ENCODE measurements around the gene TTLL9. TPM values are rescaled to one million over a fixed set of nuclear protein-coding genes. Genes with fewer than 3 reads are reported as not detected.

TTLL9 gene
- total RNA-seq, 1 donor from 2014 or later = 3.4 TPM

DNA sequence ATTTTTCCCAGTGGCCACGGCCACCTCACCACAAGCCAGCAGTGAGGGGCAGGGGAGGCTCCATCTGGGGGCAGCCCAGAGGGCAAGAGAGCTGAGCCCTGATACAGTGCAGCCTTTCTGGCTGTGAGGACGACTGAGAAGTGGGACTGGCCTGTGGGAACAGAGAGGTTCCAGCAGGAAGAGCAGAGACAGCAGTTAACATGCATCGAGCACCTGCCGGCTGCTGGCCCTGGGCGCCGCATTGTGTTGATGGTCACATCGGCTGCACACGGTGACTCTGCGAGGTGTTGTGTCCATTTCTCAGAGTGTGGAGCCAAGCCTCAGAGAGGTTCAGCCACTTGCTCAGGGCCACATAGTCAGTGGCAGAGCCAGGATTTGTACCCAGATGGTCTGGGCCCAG is 34.9 kb upstream of the TTLL9 start:
- Mint-ChIP-seq H3K4me1 (ENCODE audit: unreplicated experiment) (peaks cover 22% of the 10 kb centered on the region), H3K36me3 (no peaks in the 10 kb centered on the region), H3K27ac (no peak overlapping the region), H3K27me3 (no peaks in the 10 kb centered on the region), H3K4me3 (no peak overlapping the region), H3K9me3 (no peaks in the 10 kb centered on the region)
- TF ChIP-seq CTCF (conservative IDR thresholded peaks at IDR 0.05) = no peak
- DNase-seq (ENCODE audit: extremely low spot score, unreplicated experiment) = no peak

DNA sequence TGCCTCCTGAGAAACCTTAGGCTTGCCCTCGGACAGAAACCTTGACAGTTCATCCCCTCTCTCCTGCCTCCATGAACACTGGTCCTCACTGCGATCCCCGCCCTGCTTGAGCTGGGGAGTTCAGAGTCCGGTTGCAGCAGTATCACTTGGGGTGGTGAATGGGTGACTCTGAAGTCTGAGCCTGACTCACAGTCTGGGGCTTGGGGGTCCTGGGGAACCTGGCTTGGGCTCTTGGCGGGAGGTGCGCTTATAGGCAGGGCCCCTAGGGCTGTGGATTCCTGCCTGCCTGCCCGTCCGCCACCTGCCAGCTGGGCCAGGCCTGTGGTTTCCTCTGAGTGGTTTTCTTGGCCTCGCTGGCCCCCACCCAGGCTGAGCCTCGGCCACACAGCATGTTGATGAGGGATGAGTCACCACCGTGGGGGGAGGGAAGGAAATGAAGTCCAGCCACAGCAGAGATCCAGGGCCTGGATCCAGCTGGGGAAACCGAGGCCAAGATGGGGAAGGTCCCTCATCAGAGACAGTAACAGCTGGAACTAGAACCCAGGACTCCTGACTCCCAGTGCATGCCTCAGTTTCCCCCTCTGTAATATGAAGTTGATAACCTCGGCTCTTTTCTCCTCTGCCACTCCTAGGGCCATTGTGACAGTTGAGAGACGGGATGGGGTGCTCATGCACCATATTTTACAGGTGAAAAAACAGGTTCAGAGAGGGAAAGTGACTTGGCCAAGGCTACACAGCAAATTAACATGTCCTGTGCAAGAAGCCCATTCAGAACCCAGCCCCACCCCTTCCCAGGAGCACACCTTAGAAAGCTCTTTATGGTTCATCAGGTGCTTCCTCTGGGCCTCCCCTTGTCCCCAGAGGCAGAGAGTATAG is 34.2 kb upstream of the TTLL9 start:
- Mint-ChIP-seq H3K4me1 (ENCODE audit: unreplicated experiment) (peaks cover 22% of the 10 kb centered on the region), H3K4me3 (no peak overlapping the region), H3K27me3 (no peaks in the 10 kb centered on the region), H3K27ac (no peak overlapping the region), H3K9me3 (no peaks in the 10 kb centered on the region), H3K36me3 (no peaks in the 10 kb centered on the region)
- DNase-seq (ENCODE audit: extremely low spot score, unreplicated experiment) = peak; percentile 73
- TF ChIP-seq CTCF (conservative IDR thresholded peaks at IDR 0.05) = no peak

DNA sequence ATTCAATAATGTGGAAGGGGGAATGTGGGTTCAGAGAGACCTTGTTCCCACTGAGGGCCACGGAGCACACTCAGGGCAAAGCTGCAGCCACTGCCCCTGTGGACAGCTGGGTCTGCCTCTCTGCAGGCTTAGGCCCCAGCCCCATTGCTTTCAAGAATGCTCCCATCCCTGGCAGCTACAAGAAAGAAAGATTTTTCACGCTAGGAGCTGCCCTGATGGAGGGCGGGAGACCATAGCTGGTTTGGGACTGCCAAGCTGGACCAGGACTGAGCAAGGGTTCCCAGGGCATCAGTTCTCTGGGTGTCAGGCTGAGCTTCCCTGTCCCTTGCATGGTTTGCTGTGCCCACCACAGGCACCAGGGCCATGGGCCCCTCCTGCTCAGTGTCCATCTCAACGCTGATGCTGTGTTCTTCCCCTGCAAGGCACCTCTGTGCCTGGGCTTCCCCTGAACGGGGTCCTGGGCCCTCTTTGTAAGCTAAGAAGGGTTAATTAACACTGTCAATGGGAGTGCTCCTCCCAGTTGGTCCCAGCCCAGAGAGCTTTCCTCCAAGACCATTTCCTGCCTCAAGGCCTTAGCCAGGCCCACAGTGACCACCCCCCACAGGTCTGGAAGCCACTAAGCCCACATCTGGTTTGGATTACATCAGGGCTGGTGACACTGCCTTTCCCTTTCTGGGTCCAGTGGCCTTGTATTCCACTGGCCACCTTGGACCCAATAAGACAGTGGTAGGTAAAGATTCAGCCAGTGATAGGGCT is 33.4 kb upstream of the TTLL9 start:
- H3K4me1 Mint-ChIP-seq (ENCODE audit: unreplicated experiment) = peaks cover 22% of the 10 kb centered on the region

GRCh38 chr20:31837896-31838397 is 32.5 kb upstream of the TTLL9 start:
- no peaks in the 10 kb centered on the region for H3K36me3 Mint-ChIP-seq
- H3K4me1 Mint-ChIP-seq (ENCODE audit: unreplicated experiment) = peaks cover 29% of the 10 kb centered on the region
- DNase-seq (ENCODE audit: extremely low spot score, unreplicated experiment) = no peak
- H3K4me3 Mint-ChIP-seq = no peak overlapping the region
- no peaks in the 10 kb centered on the region for H3K27me3 Mint-ChIP-seq
- H3K9me3 Mint-ChIP-seq = no peaks in the 10 kb centered on the region
- no peak for TF ChIP-seq CTCF (conservative IDR thresholded peaks at IDR 0.05)
- H3K27ac Mint-ChIP-seq = no peak overlapping the region

More for the DNA sequence above, 33.4 kb upstream of the TTLL9 start:
- no peaks in the 10 kb centered on the region for H3K36me3 Mint-ChIP-seq
- no peaks in the 10 kb centered on the region for H3K27me3 Mint-ChIP-seq
- DNase-seq (ENCODE audit: extremely low spot score, unreplicated experiment) = peak; percentile 68
- no peak overlapping the region for H3K27ac Mint-ChIP-seq
- no peak for TF ChIP-seq CTCF (conservative IDR thresholded peaks at IDR 0.05)
- no peaks in the 10 kb centered on the region for H3K9me3 Mint-ChIP-seq
- H3K4me3 Mint-ChIP-seq = no peak overlapping the region

DNA sequence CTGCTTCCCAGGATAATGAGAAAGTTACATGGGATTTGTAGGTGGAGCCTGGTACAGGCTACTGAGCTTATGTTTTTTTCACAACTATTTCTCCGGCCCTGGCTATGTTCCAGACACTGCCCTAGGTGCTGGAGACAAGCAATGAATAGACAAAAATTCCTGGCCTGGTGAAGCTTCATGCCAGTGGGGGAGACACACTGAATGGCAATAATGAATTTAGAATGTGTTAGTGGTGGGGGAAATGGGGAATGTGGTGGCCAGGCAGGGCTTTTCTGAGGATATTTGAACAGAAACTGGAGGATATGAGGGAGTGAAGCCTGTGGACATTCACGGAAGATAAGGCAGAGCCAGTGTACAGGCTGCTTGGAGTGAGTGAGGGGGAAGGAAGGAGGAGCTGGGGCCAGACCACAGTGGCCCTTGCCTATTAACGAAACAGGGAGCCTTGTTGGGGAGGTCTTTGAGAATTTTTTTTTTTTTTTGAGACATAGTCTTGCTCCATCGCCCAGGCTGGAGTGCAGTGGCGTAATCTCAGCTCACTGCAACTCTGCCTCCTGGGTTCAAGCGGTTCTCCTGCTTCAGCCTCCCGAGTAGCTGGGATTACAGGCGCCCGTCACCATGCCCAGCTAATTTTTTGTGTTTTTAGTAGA is 31.7 kb upstream of the TTLL9 start:
- no peaks in the 10 kb centered on the region for H3K36me3 Mint-ChIP-seq
- no peak for TF ChIP-seq CTCF (conservative IDR thresholded peaks at IDR 0.05)
- H3K27me3 Mint-ChIP-seq = peaks cover 2% of the 10 kb centered on the region
- no peaks in the 10 kb centered on the region for H3K9me3 Mint-ChIP-seq
- H3K27ac Mint-ChIP-seq = no peak overlapping the region
- DNase-seq (ENCODE audit: extremely low spot score, unreplicated experiment) = no peak
- H3K4me3 Mint-ChIP-seq = no peak overlapping the region
- H3K4me1 Mint-ChIP-seq (ENCODE audit: unreplicated experiment) = peaks cover 30% of the 10 kb centered on the region
